ENCODE measurements around the gene KPRP.

Gene KPRP

DNA sequence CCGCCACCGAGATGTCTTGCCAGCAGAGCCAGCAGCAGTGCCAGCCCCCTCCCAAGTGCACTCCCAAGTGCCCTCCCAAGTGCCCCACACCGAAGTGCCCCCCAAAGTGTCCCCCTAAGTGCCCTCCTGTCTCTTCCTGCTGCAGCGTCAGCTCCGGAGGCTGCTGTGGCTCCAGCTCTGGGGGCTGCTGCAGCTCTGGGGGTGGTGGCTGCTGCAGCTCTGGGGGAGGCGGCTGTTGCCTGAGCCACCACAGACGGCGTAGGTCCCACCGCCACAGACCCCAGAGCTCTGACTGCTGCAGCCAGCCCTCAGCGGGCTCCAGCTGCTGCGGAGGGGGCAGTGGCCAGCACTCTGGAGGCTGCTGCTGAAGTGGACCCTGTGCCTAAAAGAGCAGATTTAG lies 18.5 kb downstream of the KPRP start:
- FAIRE-seq, result no peak

DNA sequence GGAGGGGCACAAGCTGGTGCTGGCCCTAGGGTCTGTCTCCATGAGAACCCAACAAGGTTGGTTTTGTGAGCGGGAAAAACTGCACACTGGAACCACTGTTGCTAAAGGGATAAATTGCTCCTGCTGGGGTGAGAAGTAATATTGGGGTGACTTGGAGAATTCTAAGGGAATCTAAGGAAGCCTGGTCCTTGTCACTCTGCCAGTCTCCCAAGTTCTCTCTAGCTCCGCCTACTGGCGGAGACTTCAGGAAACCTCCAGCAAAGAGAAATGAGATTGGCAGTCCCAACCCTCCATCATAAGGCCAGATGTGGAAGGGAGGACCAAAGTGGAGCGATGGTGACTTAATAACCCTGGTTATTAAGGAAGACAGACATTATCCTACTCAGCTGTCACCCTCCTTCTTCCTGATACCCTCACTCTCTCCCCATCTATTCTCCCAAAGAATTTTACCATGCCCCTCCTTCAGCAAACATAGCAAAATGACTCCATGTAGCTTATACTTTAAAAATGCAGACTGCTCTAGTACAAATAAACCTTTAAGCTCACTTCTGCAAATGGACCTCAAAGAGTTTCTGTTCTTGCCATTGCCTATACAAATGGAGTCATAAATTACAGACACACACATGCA lies 19.8 kb downstream of the KPRP start:
- no peak for FAIRE-seq

DNA sequence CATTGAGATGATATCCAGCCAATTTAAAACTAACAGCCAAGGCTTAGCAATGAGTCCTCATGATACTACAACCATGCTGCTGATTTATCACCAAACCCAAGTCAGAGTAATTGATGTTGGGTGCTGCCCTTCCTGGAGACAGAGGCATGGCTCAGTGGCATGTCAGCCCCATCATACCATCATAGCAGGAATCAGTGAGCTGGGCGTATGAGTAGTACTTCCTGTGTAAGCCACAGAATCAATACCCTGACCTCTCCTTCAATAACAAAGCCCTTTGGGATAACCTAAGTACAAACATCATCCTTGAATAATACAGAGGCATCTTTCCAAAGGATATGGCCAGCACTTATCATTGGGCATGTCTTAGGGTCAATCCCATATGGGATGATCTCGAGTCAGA lies 25.3 kb downstream of the KPRP start:
- no peak for FAIRE-seq

DNA sequence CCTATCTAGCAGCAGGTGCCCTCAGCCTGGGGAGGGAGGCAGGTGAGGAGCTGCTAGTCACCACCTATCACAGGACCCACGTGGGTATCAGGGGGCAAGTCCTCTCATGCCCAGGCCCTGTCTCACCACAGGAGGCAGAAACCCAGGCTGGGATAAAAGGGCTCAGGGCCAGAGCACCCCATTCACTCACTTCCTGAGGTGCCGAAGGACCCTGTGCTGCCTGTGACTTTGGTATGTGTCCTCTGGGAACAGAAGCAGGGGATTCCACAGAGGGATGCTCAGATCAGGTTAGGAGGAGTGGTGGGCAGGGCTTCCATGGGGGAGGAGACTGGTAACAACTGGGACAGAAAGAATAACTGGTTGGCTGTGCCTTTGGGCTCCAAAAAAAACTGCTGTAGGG lies 28.3 kb downstream of the KPRP start, which contains the start of gene LCE1E:
Gene LCE1E (plus strand): TSS at position 181 of the 400 bp plus-strand sequence. CDS start 1,043 bp downstream, outside the sequence.
- FAIRE-seq, result no peak

DNA sequence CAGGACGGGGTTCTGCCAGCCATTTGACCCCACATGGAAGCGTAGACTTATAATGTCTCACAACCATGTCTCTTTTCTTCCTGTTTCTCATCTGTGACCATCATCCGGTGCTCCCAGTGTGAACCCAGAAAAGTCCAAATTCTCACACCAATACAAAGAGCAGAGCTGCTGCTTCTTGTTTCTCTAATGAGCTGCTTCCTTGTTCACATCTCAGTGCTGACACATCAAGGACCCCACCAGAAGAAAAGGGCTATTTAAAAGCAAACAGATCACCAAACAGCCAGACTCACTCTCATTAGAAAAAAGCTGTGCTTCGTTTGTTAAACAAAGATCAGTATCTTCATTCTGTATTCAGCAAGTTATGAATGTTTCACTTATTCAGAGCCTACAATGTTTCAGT lies 37.9 kb downstream of the KPRP start:
- FAIRE-seq, result no peak

DNA sequence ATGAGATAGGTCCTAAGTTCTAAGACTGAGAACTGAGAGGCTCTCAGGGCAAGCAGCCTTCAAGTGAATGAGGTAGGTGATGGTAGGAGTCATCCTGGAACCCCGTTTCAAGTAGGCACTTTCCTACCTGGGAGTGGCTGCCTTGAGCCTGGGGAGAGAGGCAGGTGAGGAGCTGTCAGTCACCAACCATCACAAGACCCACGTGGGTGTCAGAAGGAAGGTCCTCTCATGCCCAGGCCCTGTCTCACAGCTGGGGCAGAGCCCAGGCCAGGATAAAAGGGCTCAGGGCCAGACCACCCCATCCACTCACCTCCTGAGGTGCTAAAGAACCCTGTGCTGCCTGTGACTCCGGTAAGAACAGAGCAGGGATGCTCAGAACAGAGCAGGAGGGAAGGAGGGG lies 38.6 kb downstream of the KPRP start, which contains the start of gene LCE1D:
Gene LCE1D (plus strand): TSS at position 301 of the 400 bp plus-strand sequence. CDS start 1,074 bp downstream, outside the sequence.
- no peak for FAIRE-seq

DNA sequence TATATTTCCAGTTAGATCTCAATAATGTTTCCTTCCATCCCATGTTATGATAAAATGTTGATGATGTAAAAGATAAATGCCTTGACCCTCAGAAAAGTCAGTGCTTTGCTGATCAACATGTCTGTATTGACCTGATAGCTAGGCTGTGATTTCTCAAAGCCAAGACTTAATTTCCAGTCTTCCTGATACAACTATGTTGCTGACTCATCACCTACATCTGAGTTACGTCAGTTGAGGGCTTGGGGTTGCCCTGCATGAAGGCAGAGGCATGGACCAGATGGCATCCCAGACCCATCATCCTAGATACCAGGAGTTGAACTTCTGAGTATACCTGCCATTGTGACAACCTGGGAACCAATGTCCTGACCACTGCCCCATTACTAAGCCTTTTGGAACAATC lies 43.5 kb downstream of the KPRP start:
- FAIRE-seq, result no peak

DNA sequence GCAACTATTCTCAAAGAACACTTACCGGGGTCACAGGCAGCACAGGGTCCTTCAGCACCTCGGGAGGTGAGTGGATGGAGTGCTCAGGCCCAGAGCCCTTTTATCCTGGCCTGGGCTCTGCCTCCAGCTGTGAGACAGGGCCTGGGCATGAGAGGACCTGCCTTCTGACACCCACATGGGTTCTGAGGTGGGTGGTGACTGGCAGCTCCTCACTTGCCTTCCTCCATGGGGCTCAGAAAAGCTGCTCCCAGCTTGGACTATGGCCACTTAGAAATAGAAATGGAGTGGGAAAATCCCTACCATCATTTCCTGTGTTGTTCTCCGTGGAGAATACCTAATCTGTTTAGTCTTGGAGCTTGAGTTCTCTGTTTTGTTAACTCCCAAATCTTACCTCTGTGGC lies 48.8 kb downstream of the KPRP start, which contains the start of gene LCE1C:
Gene LCE1C (minus strand): TSS at position 76 of the 400 bp plus-strand sequence. CDS start 1,173 bp downstream, outside the sequence.
- FAIRE-seq, result no peak

DNA sequence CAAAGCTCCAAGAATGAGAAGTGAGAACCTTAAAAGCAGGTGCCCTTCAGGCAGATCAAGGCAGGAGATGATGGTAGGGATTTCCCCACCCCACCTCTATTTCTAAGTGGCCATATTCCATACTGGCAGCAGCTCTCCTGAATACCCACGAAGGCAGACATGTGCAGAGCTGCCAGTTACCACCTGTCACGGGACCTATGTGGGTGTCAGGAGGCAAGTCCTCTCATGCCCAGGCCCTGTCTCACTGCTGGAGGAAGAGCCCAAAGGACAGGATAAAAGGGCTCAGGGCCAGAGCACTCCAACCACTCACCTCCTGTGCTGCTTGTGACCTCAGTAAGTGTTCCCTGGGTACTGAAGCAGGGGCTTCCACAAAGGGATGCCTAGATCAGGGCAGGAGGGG lies 53.2 kb downstream of the KPRP start:
- no peak for FAIRE-seq
